Esophagus muscularis mucosa (tissue), 4 donors: ENCODE data around the gene TBX19. TPM values are rescaled to one million over a fixed set of nuclear protein-coding genes. Genes with fewer than 3 reads are reported as not detected.

ENCODE experiments used
- DNase-seq: peaks from one replicate; pipeline ENCODE4 v3.0.0-alpha.2; 2017; ENCODE audit errors: extremely low spot score
- H3K27ac ChIP-seq, 4 donors: fragments of 200-600 bp; sonication (generic); replicated peaks in 1 of 4; 1 replicate in 3 of 4; 2 replicates in 1 of 4; pipeline ENCODE4 v1.5.1; 2016 to 2019; ENCODE audit warnings: mild to moderate bottlenecking in 1 of 4
- H3K27me3 ChIP-seq, 4 donors: fragments of 200-600 bp; sonication (generic); one replicate each; pipeline versions ENCODE4 v1.5.1 to v1.6.0; 2016 to 2019
- H3K36me3 ChIP-seq, 4 donors: fragments of 200-600 bp; sonication (generic); one replicate each; pipeline ENCODE4 v1.5.1; 2016 to 2019
- H3K4me1 ChIP-seq, 4 donors: fragments of 200-600 bp; sonication (generic); one replicate each; pipeline ENCODE4 v1.5.1; 2016 to 2019
- H3K4me3 ChIP-seq, 4 donors: fragments of 200-600 bp; sonication (generic); 1 replicate in 2 of 4; 2 replicates in 2 of 4; pipeline ENCODE4 v1.5.1; 2016 to 2019; ENCODE audit warnings: mild to moderate bottlenecking in 4 of 4, moderate library complexity in 1 of 4
- H3K9me3 ChIP-seq, 4 donors: fragments of 200-600 bp; sonication (generic); 1 replicate in 3 of 4; 2 replicates in 1 of 4; pipeline ENCODE4 v1.5.1; 2016 to 2019
- EP300 ChIP-seq: sonication (generic); formaldehyde crosslinking; IDR thresholded peaks from one replicate; pipeline ENCODE4 v1.6.1; 2017; ENCODE audit warnings: antibody characterized with exemption
- POLR2A ChIP-seq: fragments of 450-650 bp; IDR thresholded peaks from one replicate; pipeline ENCODE4 v1.6.1; 2017; ENCODE audit warnings: antibody characterized with exemption, moderate library complexity, mild to moderate bottlenecking, low read depth
- POLR2AphosphoS5 ChIP-seq, 2 donors: sonication (generic); formaldehyde crosslinking; IDR thresholded peaks; one replicate each; pipeline ENCODE4 v1.6.1; 2017; ENCODE audit warnings: antibody characterized with exemption in 2 of 2
- WGBS: methylation state at CpG from one replicate; pipeline ENCODE4 v1.1.5; 2018; 5-methylcytosine and 5-hydroxymethylcytosine counted together
- intact Hi-C: fragments of 100-400 bp; cut with DNase I; formaldehyde crosslinking; loops from one replicate; pipeline ENCODE4 v1.15.1; 2023
- total RNA-seq, 4 donors: library from RNA; depleted of rRNA; stranded (reverse); fragments of >200 nt; gene quantifications; one replicate each; pipeline versions ENCODE4 v1.1.0 to v1.2.1, GENCODE V29; 2016
- TF ChIP-seq, protein P1 (sequence below), 3 experiments: fragments of 200-600 bp in 2 of 3; fragments of 450-650 bp in 1 of 3; sonication (generic) in 2 of 3; IDR thresholded peaks; one replicate each; pipeline ENCODE4 v1.5.1; 2017 to 2019; ENCODE audit warnings: antibody characterized with exemption in 3 of 3, mild to moderate bottlenecking in 2 of 3, moderate library complexity in 1 of 3

Gene TBX19
- total RNA-seq, 4 donors from 2014 or later: 0.83 to 2.0 (median 1.1) TPM

- 86% methylated on average over 11 of the region's 11 CpGs for WGBS
- peaks cover 0 to 25% (median 16%) of the 10 kb centered on the region in 4 donors for H3K4me1 ChIP-seq
- H3K36me3 ChIP-seq: no peaks in the 10 kb centered on the region
- intact Hi-C loops: no loop called here
- no peaks in the 10 kb centered on the region for H3K27me3 ChIP-seq
- TF ChIP-seq, protein P1, sequence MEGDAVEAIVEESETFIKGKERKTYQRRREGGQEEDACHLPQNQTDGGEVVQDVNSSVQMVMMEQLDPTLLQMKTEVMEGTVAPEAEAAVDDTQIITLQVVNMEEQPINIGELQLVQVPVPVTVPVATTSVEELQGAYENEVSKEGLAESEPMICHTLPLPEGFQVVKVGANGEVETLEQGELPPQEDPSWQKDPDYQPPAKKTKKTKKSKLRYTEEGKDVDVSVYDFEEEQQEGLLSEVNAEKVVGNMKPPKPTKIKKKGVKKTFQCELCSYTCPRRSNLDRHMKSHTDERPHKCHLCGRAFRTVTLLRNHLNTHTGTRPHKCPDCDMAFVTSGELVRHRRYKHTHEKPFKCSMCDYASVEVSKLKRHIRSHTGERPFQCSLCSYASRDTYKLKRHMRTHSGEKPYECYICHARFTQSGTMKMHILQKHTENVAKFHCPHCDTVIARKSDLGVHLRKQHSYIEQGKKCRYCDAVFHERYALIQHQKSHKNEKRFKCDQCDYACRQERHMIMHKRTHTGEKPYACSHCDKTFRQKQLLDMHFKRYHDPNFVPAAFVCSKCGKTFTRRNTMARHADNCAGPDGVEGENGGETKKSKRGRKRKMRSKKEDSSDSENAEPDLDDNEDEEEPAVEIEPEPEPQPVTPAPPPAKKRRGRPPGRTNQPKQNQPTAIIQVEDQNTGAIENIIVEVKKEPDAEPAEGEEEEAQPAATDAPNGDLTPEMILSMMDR (IDR thresholded peaks at IDR 0.05): no peak
- TF ChIP-seq POLR2A: no peak
- no peak for TF ChIP-seq POLR2AphosphoS5 (IDR thresholded peaks at IDR 0.05)
- TF ChIP-seq EP300: no peak
- H3K27ac ChIP-seq: no peak overlapping the region
- H3K4me3 ChIP-seq: no peak overlapping the region
- no peak for DNase-seq
- peaks cover 0 to 4% (median 0%) of the 10 kb centered on the region in 4 donors for H3K9me3 ChIP-seq
Measured at GRCh38 chr1:168281603-168282325, 1.1 kb downstream of the TBX19 start.

DNA sequence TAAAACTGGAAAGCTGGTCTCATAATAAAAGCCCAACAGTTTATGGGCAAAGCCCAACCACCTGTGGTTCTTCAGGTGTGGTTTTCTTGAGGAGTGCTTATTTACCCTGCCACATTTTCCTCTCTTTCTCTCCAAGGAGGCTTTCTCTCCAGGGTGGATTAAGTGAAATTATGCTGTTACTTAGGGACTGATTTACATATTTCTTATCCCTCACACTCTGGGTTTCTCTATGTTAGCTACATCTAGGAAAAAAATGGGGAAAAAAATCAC, 4.8 kb downstream of the TBX19 start:
- no peaks in the 10 kb centered on the region for H3K36me3 ChIP-seq
- H3K9me3 ChIP-seq: no peaks in the 10 kb centered on the region
- intact Hi-C loops: no loop called here
- peaks cover 0 to 11% (median 5%) of the 10 kb centered on the region in 4 donors for H3K4me1 ChIP-seq
- H3K27ac ChIP-seq: no peak overlapping the region
- no peak overlapping the region for H3K4me3 ChIP-seq
- TF ChIP-seq, protein P1 (IDR thresholded peaks at IDR 0.05): no peak
- TF ChIP-seq POLR2AphosphoS5 (IDR thresholded peaks at IDR 0.05) (no peak), POLR2A (no peak), EP300 (no peak)
- H3K27me3 ChIP-seq: no peaks in the 10 kb centered on the region
- no peak for DNase-seq

DNA sequence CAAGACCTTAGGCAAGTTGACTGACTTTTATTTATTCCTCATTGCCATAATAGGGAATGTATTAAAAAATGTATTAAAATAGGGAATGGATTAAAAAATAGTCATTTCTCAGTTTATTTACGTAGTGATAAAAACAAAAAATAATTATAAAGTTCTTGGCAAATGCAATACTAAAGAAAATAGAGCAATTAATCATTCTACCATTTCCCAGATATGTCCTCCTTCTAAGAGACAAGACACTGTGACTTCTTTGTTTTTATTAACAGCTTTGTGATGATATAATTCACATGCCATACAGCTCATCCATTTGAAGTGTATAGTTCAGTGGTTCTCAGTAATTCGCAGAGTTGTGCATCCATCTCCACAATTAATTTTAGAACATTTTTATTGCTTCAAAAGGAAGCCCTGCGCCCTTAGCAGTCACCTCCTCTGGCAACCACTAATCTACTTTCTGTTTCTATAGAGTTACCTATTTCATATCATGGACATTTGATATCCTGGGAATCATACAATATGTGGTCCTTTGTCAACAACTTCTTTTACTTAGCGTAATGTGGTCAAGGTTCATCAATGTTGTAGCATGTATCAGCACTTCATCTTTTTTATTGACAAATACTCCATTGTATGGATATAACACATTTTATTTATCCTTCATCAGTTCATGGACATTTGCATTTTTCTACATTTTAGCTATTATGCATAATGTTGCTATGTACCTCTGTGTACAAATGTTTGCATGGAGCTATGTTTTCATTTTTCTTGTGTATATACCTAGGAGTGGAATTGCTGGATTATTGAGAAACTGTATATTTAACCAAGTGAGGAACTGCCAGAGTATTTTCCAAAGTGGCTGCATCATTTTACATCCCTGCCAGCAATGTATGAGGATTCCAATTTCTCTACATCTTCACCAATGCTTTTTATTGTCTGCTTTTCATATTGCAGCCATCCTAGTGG, 5.6 kb downstream of the TBX19 start:
- DNase-seq: no peak
- Histone ChIP-seq H3K27me3 (no peaks in the 10 kb centered on the region), H3K27ac (no peak overlapping the region), H3K4me3 (no peak overlapping the region), H3K4me1 (peaks cover 0 to 11% (median 5%) of the 10 kb centered on the region in 4 donors), H3K36me3 (peaks cover 0 to 2% (median 0%) of the 10 kb centered on the region in 4 donors), H3K9me3 (no peaks in the 10 kb centered on the region)
- intact Hi-C loops: no loop called here
- TF ChIP-seq, protein P1 (IDR thresholded peaks at IDR 0.05): no peak
- TF ChIP-seq EP300 (no peak), POLR2AphosphoS5 (IDR thresholded peaks at IDR 0.05) (no peak), POLR2A (no peak)
- WGBS: 92% methylated on average over 4 of the region's 4 CpGs

GRCh38 chr1:168287237-168287664, 6.6 kb downstream of the TBX19 start:
- WGBS: 100% methylated on average over 1 of the region's 1 CpG
- Histone ChIP-seq H3K4me3 (no peak overlapping the region), H3K36me3 (peaks cover 0 to 3% (median 0%) of the 10 kb centered on the region in 4 donors), H3K27ac (no peak overlapping the region), H3K4me1 (peaks cover 0 to 11% (median 5%) of the 10 kb centered on the region in 4 donors), H3K9me3 (no peaks in the 10 kb centered on the region), H3K27me3 (no peaks in the 10 kb centered on the region)
- no peak for DNase-seq
- intact Hi-C loops: no loop called here
- TF ChIP-seq POLR2AphosphoS5 (IDR thresholded peaks at IDR 0.05) (no peak), EP300 (no peak), POLR2A (no peak)
- TF ChIP-seq, protein P1 (IDR thresholded peaks at IDR 0.05): no peak
